Panc1 (cell line): ENCODE measurements around the gene FAM153A.
"Not testable (repeated sequence)": the region's sequence is repeated elsewhere in the genome, so short reads cannot be mapped to it uniquely, and the experiment has no call there.

Experiments used
- CTCF ChIP-seq: fragments of 450-650 bp; IDR thresholded peaks from 2 replicates; pipeline ENCODE4 v1.5.1; 2017; ENCODE audit warnings: mild to moderate bottlenecking
- POLR2AphosphoS5 ChIP-seq: IDR thresholded peaks from 2 replicates; pipeline ENCODE4 v1.6.1; 2012; ENCODE audit warnings: mild to moderate bottlenecking, low read depth, low read length, moderate library complexity

- TF ChIP-seq POLR2AphosphoS5, CTCF: not testable (repeated sequence)
Measured at GRCh38 chr5:177724858-177725257, 57.8 kb downstream of the FAM153A start.
